ENCODE results near the gene TMEM18.

Gene TMEM18

DNA sequence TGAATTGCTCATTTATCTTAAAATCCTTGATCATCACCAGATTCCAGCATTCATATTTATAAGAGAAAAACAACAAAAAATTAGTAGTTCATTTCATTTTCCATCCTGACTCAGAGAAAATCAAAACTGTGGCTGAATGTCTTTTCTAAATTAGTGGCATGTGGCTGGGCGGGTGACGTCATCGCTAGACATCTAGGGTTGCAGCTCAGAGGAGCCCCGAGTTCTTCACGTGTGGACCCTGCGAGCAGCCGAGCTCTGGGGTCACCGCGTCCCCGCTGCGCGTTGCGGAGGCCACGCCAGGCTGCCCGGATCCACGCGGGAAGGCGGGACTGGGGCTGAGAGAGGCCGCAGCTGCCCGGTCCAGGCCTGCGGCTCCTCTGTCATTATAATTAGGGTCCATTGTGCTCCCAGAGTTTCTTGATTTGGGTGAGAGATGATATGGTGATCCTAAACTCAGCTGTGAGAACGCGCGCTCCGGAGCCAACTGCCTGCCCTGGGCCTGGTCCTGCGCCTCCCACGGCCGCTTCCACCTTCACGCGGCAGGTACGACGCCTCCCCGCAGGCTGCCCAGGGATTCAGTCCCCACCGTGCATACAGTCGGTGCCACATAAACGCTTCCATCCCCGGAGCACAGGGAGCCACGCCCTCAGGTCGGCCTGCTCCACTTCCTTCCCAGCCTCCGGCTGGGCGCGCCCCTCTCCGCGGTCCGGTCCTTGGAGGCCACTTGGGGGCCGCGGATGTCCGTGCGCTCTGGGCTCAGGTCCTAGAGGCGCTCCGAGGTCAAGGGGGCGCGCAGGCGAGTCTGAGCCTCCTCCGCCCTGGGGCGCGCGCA lies 56.5 kb downstream of the TMEM18 start:
- no peak for DNase-seq (ENCODE audit: low spot score)
- in situ Hi-C loops (cut with MboI; ENCODE audit: low sequenced_read_pairs, unreplicated experiment) = no loop called here
- TF ChIP-seq, protein P1, sequence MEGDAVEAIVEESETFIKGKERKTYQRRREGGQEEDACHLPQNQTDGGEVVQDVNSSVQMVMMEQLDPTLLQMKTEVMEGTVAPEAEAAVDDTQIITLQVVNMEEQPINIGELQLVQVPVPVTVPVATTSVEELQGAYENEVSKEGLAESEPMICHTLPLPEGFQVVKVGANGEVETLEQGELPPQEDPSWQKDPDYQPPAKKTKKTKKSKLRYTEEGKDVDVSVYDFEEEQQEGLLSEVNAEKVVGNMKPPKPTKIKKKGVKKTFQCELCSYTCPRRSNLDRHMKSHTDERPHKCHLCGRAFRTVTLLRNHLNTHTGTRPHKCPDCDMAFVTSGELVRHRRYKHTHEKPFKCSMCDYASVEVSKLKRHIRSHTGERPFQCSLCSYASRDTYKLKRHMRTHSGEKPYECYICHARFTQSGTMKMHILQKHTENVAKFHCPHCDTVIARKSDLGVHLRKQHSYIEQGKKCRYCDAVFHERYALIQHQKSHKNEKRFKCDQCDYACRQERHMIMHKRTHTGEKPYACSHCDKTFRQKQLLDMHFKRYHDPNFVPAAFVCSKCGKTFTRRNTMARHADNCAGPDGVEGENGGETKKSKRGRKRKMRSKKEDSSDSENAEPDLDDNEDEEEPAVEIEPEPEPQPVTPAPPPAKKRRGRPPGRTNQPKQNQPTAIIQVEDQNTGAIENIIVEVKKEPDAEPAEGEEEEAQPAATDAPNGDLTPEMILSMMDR (IDR thresholded peaks at IDR 0.05; ENCODE audit: borderline replicate concordance, control extremely low read depth, extremely low read depth, insufficient read depth, missing control alignments) = no peak

DNA sequence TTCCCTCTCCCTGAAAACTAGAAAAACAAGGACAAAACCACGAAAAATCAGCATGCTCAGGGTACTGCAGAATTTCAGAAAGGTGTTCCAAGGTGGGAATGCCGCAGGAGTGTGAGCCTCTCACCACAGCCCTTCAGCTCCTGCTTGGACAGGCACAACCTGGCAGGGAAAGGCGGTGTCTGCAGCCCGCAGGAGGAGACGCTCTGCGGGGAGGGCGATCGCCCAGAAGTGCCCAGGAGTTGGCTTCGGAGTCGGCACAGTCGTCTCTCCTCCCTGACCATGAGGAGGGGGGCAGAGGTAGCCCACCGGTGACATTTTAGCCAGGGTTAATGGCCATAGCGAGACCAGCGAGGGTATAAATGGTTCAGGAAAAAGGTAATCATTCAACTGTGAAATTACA lies 57.2 kb downstream of the TMEM18 start:
- no peak for DNase-seq (ENCODE audit: low spot score)
- TF ChIP-seq, protein P1 (IDR thresholded peaks at IDR 0.05; ENCODE audit: borderline replicate concordance, control extremely low read depth, extremely low read depth, insufficient read depth, missing control alignments) = no peak
- in situ Hi-C loops (cut with MboI; ENCODE audit: low sequenced_read_pairs, unreplicated experiment) = no loop called here

DNA sequence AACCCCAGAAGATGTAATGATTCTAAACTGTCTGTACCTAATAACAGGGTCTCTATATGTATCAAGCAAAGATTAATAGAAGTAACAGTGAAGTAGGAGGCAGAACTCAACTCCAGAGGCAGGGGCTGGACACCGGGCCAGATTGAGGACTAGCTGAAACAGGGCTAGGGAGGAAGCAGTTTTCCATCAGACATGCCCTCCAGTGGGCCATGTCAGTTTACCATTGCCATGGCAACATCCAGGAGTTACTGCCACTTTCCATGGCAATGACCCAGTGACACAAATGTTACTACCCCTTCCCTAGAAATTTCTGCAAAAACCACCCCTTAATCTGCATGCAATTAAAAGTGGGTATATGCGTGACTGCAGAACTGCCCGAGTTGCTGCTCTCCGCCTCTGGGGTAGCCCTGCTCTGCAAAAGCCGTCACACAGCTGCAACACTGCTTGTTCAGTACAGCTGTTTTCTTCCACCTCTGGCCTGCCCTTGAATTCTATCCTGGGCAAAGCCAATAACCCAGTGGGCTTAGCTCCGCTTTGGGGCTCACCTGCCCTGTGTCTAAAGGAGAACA lies 58.7 kb downstream of the TMEM18 start:
- in situ Hi-C loops (cut with MboI; ENCODE audit: low sequenced_read_pairs, unreplicated experiment) = no loop called here
- TF ChIP-seq, protein P1 (IDR thresholded peaks at IDR 0.05; ENCODE audit: borderline replicate concordance, control extremely low read depth, extremely low read depth, insufficient read depth, missing control alignments) = no peak

DNA sequence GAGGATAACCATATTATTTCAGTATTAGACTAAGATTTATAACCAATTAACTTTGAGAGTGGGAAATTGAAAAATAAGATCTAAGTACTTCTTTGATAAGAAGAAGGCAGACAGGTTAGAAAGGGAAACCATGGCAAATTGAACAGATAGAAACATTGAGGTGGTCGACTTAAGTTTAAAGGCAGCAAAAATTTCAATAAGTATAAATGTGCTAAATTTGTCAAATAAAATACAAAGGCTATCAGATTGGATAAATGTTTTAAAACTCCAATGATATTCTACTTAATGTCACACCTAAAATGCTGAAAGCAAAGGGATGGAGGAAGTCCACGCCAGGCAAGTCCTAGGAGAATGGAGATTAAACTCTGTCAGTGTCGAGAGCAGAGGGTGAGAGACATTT lies 59.2 kb downstream of the TMEM18 start:
- no peak for DNase-seq (ENCODE audit: low spot score)
- in situ Hi-C loops (cut with MboI; ENCODE audit: low sequenced_read_pairs, unreplicated experiment) = no loop called here
- TF ChIP-seq, protein P1 (IDR thresholded peaks at IDR 0.05; ENCODE audit: borderline replicate concordance, control extremely low read depth, extremely low read depth, insufficient read depth, missing control alignments) = no peak

More for the DNA sequence above, 58.7 kb downstream of the TMEM18 start:
- no peak for DNase-seq (ENCODE audit: low spot score)
